ENCODE results near the gene TMEM270. TPM values are rescaled to one million over a fixed set of nuclear protein-coding genes. Genes with fewer than 3 reads are reported as not detected.
A peak's percentile ranks its signal among the peaks of the same experiment; 100 is the strongest.
"Not testable (repeated sequence)": the region's sequence is repeated elsewhere in the genome, so short reads cannot be mapped to it uniquely, and the experiment has no call there.

TMEM270 gene
- polyA plus RNA-seq, 1 experiment: not detected

- POLR2A ChIA-PET: interaction anchor here (0.6 to 1.0 kb wide), 5 partner anchors 8 to 341 kb away, joined by 3 to 9 read pairs (median 4); no protein-coding TSS in a partner anchor
- CTCF ChIA-PET: interaction anchor here (0.6 to 2.0 kb wide), 6 partner anchors 9 to 31 kb away, joined by 3 to 5 read pairs (median 4); no protein-coding TSS in a partner anchor
- DNase-seq (ENCODE audit: low read depth): no peak
Observed at GRCh38 chr7:73842067-73842976, 18.6 kb upstream of the TMEM270 start, which contains the start of gene METTL27. METTL27 (minus strand) TSS chr7:73842516; CDS start chr7:73842140, 376 bp downstream.

GRCh38 chr7:73844131-73844547 lies 16.8 kb upstream of the TMEM270 start:
- CTCF ChIA-PET: interaction anchor here (1.3 to 1.5 kb wide), 3 partner anchors 12 to 46 kb away, joined by 3 to 6 read pairs (median 4); no protein-coding TSS in a partner anchor
- Histone ChIP-seq H3K4me3 (ENCODE audit: low read depth, low read length) (no peak overlapping the region), H3K27me3 (ENCODE audit: control insufficient read depth, insufficient read depth, low read length) (no peaks in the 10 kb centered on the region), H3K36me3 (ENCODE audit: control insufficient read depth, insufficient read depth, low read length) (no peaks in the 10 kb centered on the region)
- POLR2A ChIA-PET: no interaction called here
- no peak for TF ChIP-seq CTCF (IDR thresholded peaks at IDR 0.05; ENCODE audit: insufficient read depth, low read depth, low read length)
- no peak for DNase-seq (ENCODE audit: low read depth)

More at GRCh38 chr7:73842067-73842976, 18.6 kb upstream of the TMEM270 start, which contains the start of gene METTL27:
- TF ChIP-seq CTCF (IDR thresholded peaks at IDR 0.05; ENCODE audit: insufficient read depth, low read depth, low read length): no peak
- Histone ChIP-seq H3K27me3 (ENCODE audit: control insufficient read depth, insufficient read depth, low read length) (no peaks in the 10 kb centered on the region), H3K4me3 (ENCODE audit: low read depth, low read length) (peak within 1 kb of the TSS; percentile 74), H3K36me3 (ENCODE audit: control insufficient read depth, insufficient read depth, low read length) (no peaks in the 10 kb centered on the region)

- ChIA-PET POLR2A (no interaction called here), CTCF (interaction anchor here (0.6 to 1.5 kb wide), 4 partner anchors 11 to 119 kb away, joined by 3 to 5 read pairs (median 4); no protein-coding TSS in a partner anchor)
- no peak overlapping the region for H3K4me3 ChIP-seq (ENCODE audit: low read depth, low read length)
- no peaks in the 10 kb centered on the region for H3K36me3 ChIP-seq (ENCODE audit: control insufficient read depth, insufficient read depth, low read length)
- no peak for DNase-seq (ENCODE audit: low read depth)
- H3K27me3 ChIP-seq (ENCODE audit: control insufficient read depth, insufficient read depth, low read length): no peaks in the 10 kb centered on the region
- no peak for TF ChIP-seq CTCF (IDR thresholded peaks at IDR 0.05; ENCODE audit: insufficient read depth, low read depth, low read length)
Observed at GRCh38 chr7:73844848-73845460, 16.0 kb upstream of the TMEM270 start.

- CTCF ChIA-PET; POLR2A ChIA-PET; H3K36me3 ChIP-seq (ENCODE audit: control insufficient read depth, insufficient read depth, low read length); DNase-seq (ENCODE audit: low read depth); H3K4me3 ChIP-seq (ENCODE audit: low read depth, low read length); H3K27me3 ChIP-seq (ENCODE audit: control insufficient read depth, insufficient read depth, low read length): not testable (repeated sequence)
Observed at GRCh38 chr7:73845701-73846195, 15.2 kb upstream of the TMEM270 start.

- Histone ChIP-seq H3K36me3 (ENCODE audit: control insufficient read depth, insufficient read depth, low read length) (no peaks in the 10 kb centered on the region), H3K4me3 (ENCODE audit: low read depth, low read length) (no peak overlapping the region), H3K27me3 (ENCODE audit: control insufficient read depth, insufficient read depth, low read length) (no peaks in the 10 kb centered on the region)
- TF ChIP-seq CTCF (IDR thresholded peaks at IDR 0.05; ENCODE audit: insufficient read depth, low read depth, low read length): no peak
- ChIA-PET POLR2A (no interaction called here), CTCF (interaction anchor here (0.6 to 1.4 kb wide), 4 partner anchors 8 to 241 kb away, joined by 3 to 4 read pairs (median 4); no protein-coding TSS in a partner anchor)
- DNase-seq (ENCODE audit: low read depth): no peak
Observed at GRCh38 chr7:73847941-73848723, 12.8 kb upstream of the TMEM270 start.

Measured in BJ (cell line).